T-helper 2 cell treated with Interferon-gamma antibody and Interleukin-4, amounts not matched to agents 5 μg/mL and 100 μg/mL, for 36 hours (primary cell): Measurements from ENCODE around the gene DDX56.
"Not testable (repeated sequence)": the region's sequence is repeated elsewhere in the genome, so short reads cannot be mapped to it uniquely, and the experiment has no call there.

ENCODE experiments used
- DNase-seq: peaks from one replicate; pipeline ENCODE4 v3.0.0; 2021; ENCODE audit warnings: low spot score
- H3K27ac Mint-ChIP-seq: one replicate; pipeline ENCODE4 v1.8.0; 2021; ENCODE audit warnings: mild to moderate bottlenecking, mixed read lengths
- H3K27me3 Mint-ChIP-seq: one replicate; pipeline ENCODE4 v1.8.0; 2021; ENCODE audit warnings: low read depth, mixed read lengths
- H3K36me3 Mint-ChIP-seq: one replicate; pipeline ENCODE4 v1.8.0; 2021; ENCODE audit warnings: low read depth, mixed read lengths
- H3K4me1 Mint-ChIP-seq: one replicate; pipeline ENCODE4 v1.8.0; 2021; ENCODE audit warnings: low read depth, mixed read lengths
- H3K4me3 Mint-ChIP-seq: one replicate; pipeline ENCODE4 v1.8.0; 2022; ENCODE audit warnings: mild to moderate bottlenecking, moderate library complexity, mixed read lengths
- H3K9me3 Mint-ChIP-seq: one replicate; pipeline ENCODE4 v1.8.0; 2021; ENCODE audit warnings: mixed read lengths

Gene DDX56

GRCh38 chr7:44562622-44562962 lies 11.1 kb downstream of the DDX56 start:
- H3K27me3 Mint-ChIP-seq, H3K27ac Mint-ChIP-seq, H3K4me3 Mint-ChIP-seq, DNase-seq, H3K4me1 Mint-ChIP-seq, H3K9me3 Mint-ChIP-seq: not testable (repeated sequence)
- peaks cover 28% of the 10 kb centered on the region for H3K36me3 Mint-ChIP-seq

DNA sequence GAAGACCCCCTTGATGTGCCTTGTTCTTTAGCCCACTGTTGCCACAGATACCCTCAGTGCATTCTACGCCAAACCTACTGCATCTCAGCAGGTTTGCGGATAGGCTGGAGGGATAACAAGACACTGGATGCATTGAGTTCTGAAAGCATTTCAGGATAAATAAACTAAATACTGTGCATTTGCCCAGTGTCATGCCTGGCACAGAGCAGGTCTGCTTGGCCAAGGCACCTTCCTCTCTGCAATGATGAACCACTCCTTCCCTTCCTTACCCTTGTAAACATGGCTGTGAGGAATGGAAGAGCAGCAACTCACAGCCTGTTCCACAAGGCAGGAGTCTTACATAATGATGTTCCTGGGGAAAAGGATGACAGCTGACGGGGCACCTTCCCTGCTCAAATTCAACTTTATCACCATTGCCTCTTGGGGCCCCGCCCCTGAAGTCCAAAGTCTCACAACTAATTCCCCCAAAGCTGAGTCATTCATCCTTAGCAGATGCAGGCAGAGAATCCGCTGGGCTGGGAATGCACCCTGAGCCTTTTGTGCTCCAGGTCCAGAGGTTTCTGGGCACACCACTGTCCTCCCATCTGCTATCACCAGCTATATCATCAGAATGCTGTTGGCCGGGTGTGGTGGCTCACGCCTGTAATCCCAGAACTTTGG lies 11.6 kb downstream of the DDX56 start:
- Mint-ChIP-seq H3K4me1 (peaks cover 1% of the 10 kb centered on the region), H3K27ac (no peak overlapping the region), H3K4me3 (no peak overlapping the region), H3K27me3 (no peaks in the 10 kb centered on the region), H3K9me3 (no peaks in the 10 kb centered on the region), H3K36me3 (peaks cover 24% of the 10 kb centered on the region)
- no peak for DNase-seq

DNA sequence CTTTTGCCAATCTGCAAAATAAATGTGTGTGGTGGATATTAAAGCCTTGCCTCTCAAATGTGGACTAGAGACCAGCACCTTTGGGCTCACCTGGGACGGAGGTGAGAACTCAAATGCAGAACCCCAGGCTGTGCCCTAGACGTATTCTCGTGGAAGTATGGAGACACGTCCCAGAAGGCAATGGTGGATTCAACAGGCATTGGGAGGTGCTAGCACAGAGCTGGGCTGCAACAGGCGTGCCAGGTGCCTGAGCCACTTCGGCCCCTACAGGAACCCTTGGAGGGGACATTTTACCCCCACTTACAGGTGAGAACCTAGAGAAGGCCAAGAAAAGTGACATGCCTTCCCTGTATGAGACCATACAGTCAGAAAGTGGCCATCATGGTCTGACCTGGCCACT lies 12.2 kb downstream of the DDX56 start:
- Mint-ChIP-seq H3K27ac (no peak overlapping the region), H3K4me3 (no peak overlapping the region), H3K36me3 (peaks cover 21% of the 10 kb centered on the region), H3K4me1 (peaks cover 1% of the 10 kb centered on the region), H3K27me3 (no peaks in the 10 kb centered on the region), H3K9me3 (no peaks in the 10 kb centered on the region)
- no peak for DNase-seq

- H3K27ac Mint-ChIP-seq, result no peak overlapping the region
- no peaks in the 10 kb centered on the region for H3K4me1 Mint-ChIP-seq
These were observed 14.2 kb downstream of the DDX56 start for GRCh38 chr7:44559485-44559884.

GRCh38 chr7:44557485-44557884 lies 16.2 kb downstream of the DDX56 start:
- Mint-ChIP-seq H3K9me3 (no peaks in the 10 kb centered on the region), H3K36me3 (no peaks in the 10 kb centered on the region), H3K4me3 (no peak overlapping the region), H3K4me1 (no peaks in the 10 kb centered on the region), H3K27ac (no peak overlapping the region), H3K27me3 (peaks cover 5% of the 10 kb centered on the region)
- DNase-seq, result no peak

More at GRCh38 chr7:44559485-44559884, 14.2 kb downstream of the DDX56 start:
- no peaks in the 10 kb centered on the region for H3K9me3 Mint-ChIP-seq
- H3K4me3 Mint-ChIP-seq, result no peak overlapping the region
- DNase-seq, result no peak
- H3K27me3 Mint-ChIP-seq, result peaks cover 1% of the 10 kb centered on the region
- peaks cover 10% of the 10 kb centered on the region for H3K36me3 Mint-ChIP-seq

DNA sequence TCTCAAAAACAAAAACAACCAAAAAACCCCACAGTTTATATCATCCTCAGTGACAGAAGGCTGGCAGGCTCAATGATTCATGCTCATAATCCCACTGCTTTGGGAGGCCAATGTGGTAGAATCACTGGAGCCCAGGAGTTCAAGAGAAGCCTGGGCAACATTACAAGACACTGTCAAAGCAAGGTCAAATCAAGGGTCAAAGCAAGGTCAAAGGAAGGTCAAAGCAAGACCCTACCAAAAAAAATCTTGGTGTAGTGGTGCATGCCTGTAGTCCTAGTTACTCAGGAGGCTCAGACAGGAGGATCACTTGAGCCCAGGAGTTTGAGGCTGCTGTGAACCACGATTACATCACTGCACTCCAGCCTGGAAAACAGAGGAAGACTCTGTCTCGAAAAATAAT lies 18.4 kb downstream of the DDX56 start:
- Mint-ChIP-seq H3K36me3 (no peaks in the 10 kb centered on the region), H3K4me3 (no peak overlapping the region), H3K27ac (no peak overlapping the region), H3K27me3 (peaks cover 6% of the 10 kb centered on the region), H3K9me3 (no peaks in the 10 kb centered on the region), H3K4me1 (no peaks in the 10 kb centered on the region)
- DNase-seq, result no peak

- DNase-seq, H3K4me3 Mint-ChIP-seq, H3K36me3 Mint-ChIP-seq, H3K4me1 Mint-ChIP-seq, H3K27ac Mint-ChIP-seq, H3K9me3 Mint-ChIP-seq: not testable (repeated sequence)
- H3K27me3 Mint-ChIP-seq, result peaks cover 17% of the 10 kb centered on the region
These were observed 21.2 kb downstream of the DDX56 start for GRCh38 chr7:44552473-44553005.

GRCh38 chr7:44549457-44549856 lies 24.3 kb downstream of the DDX56 start:
- H3K27ac Mint-ChIP-seq, result no peak overlapping the region
- H3K36me3 Mint-ChIP-seq, result no peaks in the 10 kb centered on the region
- H3K4me3 Mint-ChIP-seq, result no peak overlapping the region
- peaks cover 6% of the 10 kb centered on the region for H3K4me1 Mint-ChIP-seq
- peaks cover 21% of the 10 kb centered on the region for H3K27me3 Mint-ChIP-seq
- H3K9me3 Mint-ChIP-seq, result no peaks in the 10 kb centered on the region
- DNase-seq, result no peak

DNA sequence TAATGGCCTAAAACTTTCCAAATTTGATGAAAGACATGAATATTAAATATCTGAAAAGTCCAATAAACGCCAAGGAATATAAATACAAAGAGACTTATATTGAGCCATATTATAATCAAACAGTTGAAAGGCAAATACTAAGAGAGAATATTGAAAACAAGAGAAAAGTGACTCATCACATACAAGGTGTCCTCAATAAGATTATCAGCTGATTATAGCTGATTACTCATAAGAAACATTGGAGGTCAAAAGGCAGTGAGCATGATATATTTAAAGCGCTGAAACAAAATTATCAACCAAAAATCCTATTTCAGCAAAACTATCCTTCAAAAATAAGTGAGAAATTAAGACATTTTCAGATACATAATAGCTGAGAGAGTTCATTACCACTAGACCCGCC lies 24.8 kb downstream of the DDX56 start:
- peaks cover 6% of the 10 kb centered on the region for H3K4me1 Mint-ChIP-seq
- no peaks in the 10 kb centered on the region for H3K9me3 Mint-ChIP-seq
- no peak overlapping the region for H3K4me3 Mint-ChIP-seq
- no peaks in the 10 kb centered on the region for H3K36me3 Mint-ChIP-seq
- DNase-seq, result no peak
- peaks cover 21% of the 10 kb centered on the region for H3K27me3 Mint-ChIP-seq
- no peak overlapping the region for H3K27ac Mint-ChIP-seq

DNA sequence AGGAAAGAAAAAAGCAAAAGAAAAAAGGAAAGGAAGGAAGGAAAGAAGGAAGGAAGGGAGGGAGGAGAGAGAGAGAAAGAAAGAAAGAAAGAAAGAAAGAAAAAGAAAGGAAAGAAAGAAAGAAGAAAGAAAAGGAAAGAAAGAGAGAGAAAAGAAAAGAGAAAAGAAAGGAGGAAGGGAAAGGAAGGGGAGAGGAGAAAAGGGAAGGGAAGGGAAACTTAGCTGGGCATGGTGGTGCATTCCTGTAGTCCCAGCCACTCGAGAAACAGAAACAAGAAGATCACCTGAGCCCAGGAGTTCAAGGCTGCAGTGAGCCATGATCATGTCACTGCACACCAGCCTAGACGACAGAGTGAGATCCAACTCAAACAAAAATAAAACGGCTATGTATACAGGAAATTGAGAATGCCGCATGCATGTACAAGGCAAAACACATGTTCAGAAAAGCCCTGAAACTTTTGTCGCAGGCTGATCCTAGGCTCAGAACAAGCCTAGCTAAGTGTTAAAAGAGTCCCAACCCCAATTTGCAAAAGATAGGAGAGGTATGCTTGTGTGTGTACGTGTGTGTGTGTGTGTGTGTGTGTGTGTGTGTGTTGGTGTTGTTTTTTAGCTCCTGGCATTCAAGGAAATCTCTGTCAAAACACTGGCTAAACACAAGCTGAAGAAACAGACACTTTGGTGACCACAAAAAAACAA lies 26.0 kb downstream of the DDX56 start:
- no peak overlapping the region for H3K27ac Mint-ChIP-seq
- H3K4me3 Mint-ChIP-seq, result no peak overlapping the region
- DNase-seq, result no peak
- H3K9me3 Mint-ChIP-seq, result no peaks in the 10 kb centered on the region
- H3K27me3 Mint-ChIP-seq, result peaks cover 17% of the 10 kb centered on the region
- no peaks in the 10 kb centered on the region for H3K36me3 Mint-ChIP-seq
- H3K4me1 Mint-ChIP-seq, result peaks cover 6% of the 10 kb centered on the region

- Mint-ChIP-seq H3K27ac (no peak overlapping the region), H3K27me3 (peaks cover 3% of the 10 kb centered on the region), H3K4me3 (no peak overlapping the region), H3K4me1 (no peaks in the 10 kb centered on the region), H3K9me3 (no peaks in the 10 kb centered on the region), H3K36me3 (no peaks in the 10 kb centered on the region)
- no peak for DNase-seq
These were observed 31.7 kb downstream of the DDX56 start for GRCh38 chr7:44541876-44542610.

GRCh38 chr7:44541028-44541869 lies 32.5 kb downstream of the DDX56 start, which contains the start of gene NPC1L1:
TSS of gene NPC1L1 (minus strand) at chr7:44541330. CDS start at chr7:44541259, 71 bp downstream.
- Mint-ChIP-seq H3K27me3 (no peaks in the 10 kb centered on the region), H3K9me3 (no peaks in the 10 kb centered on the region), H3K27ac (no peak within 1 kb of the TSS), H3K36me3 (no peaks in the 10 kb centered on the region), H3K4me3 (no peak within 1 kb of the TSS), H3K4me1 (no peaks in the 10 kb centered on the region)
- DNase-seq, result no peak

DNA sequence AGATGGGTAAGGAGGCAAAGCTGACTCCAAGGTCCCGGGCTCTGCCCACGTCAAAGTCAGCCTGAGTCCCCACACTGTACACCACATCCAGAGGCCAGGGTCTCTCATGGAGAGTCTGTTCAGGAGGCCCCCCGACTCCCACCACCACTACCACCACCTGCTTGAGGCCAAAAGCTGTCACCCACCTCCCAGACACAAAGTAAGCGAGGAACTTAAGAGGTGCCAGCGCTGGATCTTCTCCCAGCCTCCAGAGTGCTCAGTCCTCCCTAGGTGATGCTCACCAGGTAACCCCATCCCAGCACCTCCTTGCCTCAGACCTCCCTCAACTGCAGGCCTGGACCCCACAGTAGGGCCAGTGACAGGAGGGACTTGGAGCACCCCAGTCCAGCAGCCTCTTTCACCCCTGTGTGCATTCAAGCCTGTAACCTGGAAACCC lies 33.1 kb downstream of the DDX56 start:
- H3K4me1 Mint-ChIP-seq, result no peaks in the 10 kb centered on the region
- H3K9me3 Mint-ChIP-seq, result no peaks in the 10 kb centered on the region
- H3K36me3 Mint-ChIP-seq, result no peaks in the 10 kb centered on the region
- no peak overlapping the region for H3K4me3 Mint-ChIP-seq
- DNase-seq, result no peak
- no peak overlapping the region for H3K27ac Mint-ChIP-seq
- H3K27me3 Mint-ChIP-seq, result no peaks in the 10 kb centered on the region
